MCF 10A (cell line): ENCODE measurements around the gene SERPINH1. TPM values are rescaled to one million over a fixed set of nuclear protein-coding genes. Genes with fewer than 3 reads are reported as not detected.

Source experiments
- BruUV-seq: library from RNA; stranded (reverse); fragments of 400-500 nt; replicated peaks from 2 replicates; lab custom pipeline; 2021; lab: Mats Ljungman, UMichigan
- CTCF ChIA-PET: fragments of 300-600 bp; sonication (Branson Sonifier 250); formaldehyde crosslinking; extraction: SDS; loops from one replicate; lab custom pipeline; 2021; ENCODE audit warnings: antibody characterized with exemption, inconsistent platforms; lab: Yijun Ruan, JAX
- POLR2A ChIA-PET: fragments of 300-600, 350-650 bp; sonication (Branson Sonifier 250); formaldehyde crosslinking; extraction: SDS; loops from one replicate; lab custom pipeline; 2020; ENCODE audit warnings: antibody characterized with exemption, inconsistent platforms; lab: Yijun Ruan, JAX
- DNase-seq: peaks from one replicate; pipeline ENCODE4 v3.0.0-alpha.2; 2018; ENCODE audit not compliant: unreplicated experiment
- H3K27ac Mint-ChIP-seq: one replicate; pipeline ENCODE4 v1.8.0; 2022; ENCODE audit warnings: mild to moderate bottlenecking, low read depth, mixed read lengths; ENCODE audit not compliant: unreplicated experiment
- H3K27me3 Mint-ChIP-seq: one replicate; pipeline ENCODE4 v1.8.0; 2022; ENCODE audit warnings: mixed read lengths; ENCODE audit not compliant: insufficient read depth, unreplicated experiment
- H3K36me3 Mint-ChIP-seq: one replicate; pipeline ENCODE4 v1.8.0; 2022; ENCODE audit warnings: mild to moderate bottlenecking, moderate library complexity, mixed read lengths; ENCODE audit not compliant: insufficient read depth, unreplicated experiment
- H3K4me1 Mint-ChIP-seq: one replicate; pipeline ENCODE4 v1.8.0; 2022; ENCODE audit warnings: mixed read lengths; ENCODE audit not compliant: insufficient read depth, unreplicated experiment
- H3K4me3 Mint-ChIP-seq: one replicate; pipeline ENCODE4 v1.8.0; 2022; ENCODE audit warnings: mild to moderate bottlenecking, moderate library complexity, mixed read lengths; ENCODE audit not compliant: unreplicated experiment
- H3K9me3 Mint-ChIP-seq: one replicate; pipeline ENCODE4 v1.8.0; 2022; ENCODE audit warnings: mixed read lengths; ENCODE audit not compliant: unreplicated experiment
- CTCF ChIP-seq: fragments of 200-600 bp; IDR thresholded peaks from one replicate; pipeline ENCODE4 v1.8.0; 2022; ENCODE audit warnings: antibody characterized with exemption, mild to moderate bottlenecking; ENCODE audit not compliant: unreplicated experiment
- intact Hi-C: fragments of 100-400 bp; cut with micrococcal nuclease; formaldehyde crosslinking; loops from 2 replicates; pipeline ENCODE4 v1.14.1; 2022
- total RNA-seq: library from RNA; stranded (reverse); gene quantifications from 2 replicates; pipeline ENCODE4 v1.2.3, GENCODE V29; 2022

SERPINH1 gene
- total RNA-seq, 1 experiment from 2014 or later = 80.5 TPM

- intact Hi-C loops = loop anchor here (2.0 kb wide), 1 partner anchor 27 kb away; no protein-coding TSS in a partner anchor
- BruUV-seq = no TSS peak
- ChIA-PET POLR2A (interaction anchor here (1.0 kb wide), 1 partner anchor 36 kb away, joined by 4 read pairs; the partner anchor contains the start of gene SERPINH1), CTCF (interaction anchor here (0.7 to 2.7 kb wide), 6 partner anchors 23 to 138 kb away, joined by 3 to 29 read pairs (median 4); no protein-coding TSS in a partner anchor)
- Mint-ChIP-seq H3K36me3 (no peaks in the 10 kb centered on the region), H3K27ac (no peak overlapping the region), H3K4me1 (no peaks in the 10 kb centered on the region), H3K27me3 (no peaks in the 10 kb centered on the region), H3K9me3 (no peaks in the 10 kb centered on the region), H3K4me3 (peak overlapping the region; percentile 71)
- no peak for DNase-seq
- no peak for TF ChIP-seq CTCF
Observed at GRCh38 chr11:75526192-75526541, 35.9 kb upstream of the SERPINH1 start.

DNA sequence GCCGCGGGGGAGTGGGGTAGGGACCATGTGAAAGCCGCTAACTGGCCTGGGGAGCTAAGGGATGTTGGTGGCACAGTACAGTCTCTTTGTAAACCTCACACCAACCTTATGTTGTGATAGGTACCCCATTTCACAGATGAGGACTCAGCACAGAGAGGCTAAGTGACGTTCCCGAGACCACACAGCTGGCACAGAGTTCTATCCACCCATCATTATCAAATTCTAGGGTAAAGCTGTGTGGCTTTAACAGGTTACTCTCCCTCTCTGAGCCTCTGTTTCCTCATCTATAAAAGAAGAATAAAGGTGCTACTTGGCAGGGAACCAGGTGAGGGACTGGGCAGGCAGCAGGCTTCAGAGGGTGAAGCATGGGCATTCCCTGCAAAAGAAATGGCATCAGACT, 34.9 kb upstream of the SERPINH1 start:
- H3K27ac Mint-ChIP-seq = no peak overlapping the region
- intact Hi-C loops = loop anchor here (2.0 kb wide), 1 partner anchor 28 kb away; no protein-coding TSS in a partner anchor
- ChIA-PET POLR2A (no interaction called here), CTCF (interaction anchor here (0.6 to 12.6 kb wide), 5 partner anchors 56 to 149 kb away, joined by 3 to 284 read pairs (median 3); no protein-coding TSS in a partner anchor)
- H3K27me3 Mint-ChIP-seq = no peaks in the 10 kb centered on the region
- no peak for DNase-seq
- H3K4me1 Mint-ChIP-seq = peaks cover 2% of the 10 kb centered on the region
- BruUV-seq = no TSS peak
- H3K36me3 Mint-ChIP-seq = no peaks in the 10 kb centered on the region
- H3K9me3 Mint-ChIP-seq = no peaks in the 10 kb centered on the region
- TF ChIP-seq CTCF = no peak
- H3K4me3 Mint-ChIP-seq = peak overlapping the region; percentile 71

DNA sequence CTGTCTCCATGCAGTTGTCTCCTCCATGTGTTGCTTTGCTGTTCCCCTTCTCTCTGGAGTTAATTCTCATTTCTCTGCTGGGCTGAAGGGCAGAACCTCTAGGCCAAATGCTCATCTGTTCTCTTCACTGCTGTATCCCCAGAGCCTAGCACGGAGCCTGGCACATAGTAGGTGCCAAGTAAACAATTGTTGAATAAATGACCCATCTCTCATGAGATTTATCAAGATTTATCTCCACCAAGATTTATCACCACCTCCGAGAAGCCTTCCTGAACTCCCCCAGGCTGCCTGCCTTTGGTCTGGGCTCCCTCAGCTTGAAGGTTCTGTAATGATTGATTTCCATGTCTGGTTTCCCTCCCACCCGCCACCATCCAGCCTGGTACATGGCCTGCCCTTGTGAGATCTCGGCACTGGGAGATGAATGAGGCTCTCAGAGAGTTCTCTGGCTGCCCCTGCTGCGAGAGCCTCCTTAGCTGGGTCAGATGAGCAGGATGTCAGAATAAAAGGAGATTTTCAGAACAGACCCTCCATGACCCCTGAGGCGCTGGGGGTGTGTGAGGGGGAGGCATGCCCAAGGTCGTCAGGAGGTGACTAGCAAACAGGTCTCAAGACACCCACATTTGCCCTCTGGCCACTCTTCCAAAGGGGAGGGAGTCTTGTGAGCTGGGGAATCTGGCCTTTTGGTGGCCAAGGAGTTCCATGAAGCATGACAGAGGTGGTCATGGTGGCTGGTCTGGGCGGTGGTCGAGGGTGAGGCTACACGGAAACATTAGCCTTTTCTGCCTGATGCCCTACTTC, 33.9 kb upstream of the SERPINH1 start:
- H3K36me3 Mint-ChIP-seq = no peaks in the 10 kb centered on the region
- H3K4me1 Mint-ChIP-seq = peaks cover 5% of the 10 kb centered on the region
- ChIA-PET POLR2A (no interaction called here), CTCF (interaction anchor here (0.6 to 12.6 kb wide), 7 partner anchors 66 to 370 kb away, joined by 3 to 284 read pairs (median 3); no protein-coding TSS in a partner anchor)
- intact Hi-C loops = loop anchor here (2.0 kb wide), 1 partner anchor 29 kb away; no protein-coding TSS in a partner anchor
- TF ChIP-seq CTCF = no peak
- H3K27me3 Mint-ChIP-seq = no peaks in the 10 kb centered on the region
- H3K27ac Mint-ChIP-seq = no peak overlapping the region
- no peak overlapping the region for H3K4me3 Mint-ChIP-seq
- DNase-seq = no peak
- H3K9me3 Mint-ChIP-seq = no peaks in the 10 kb centered on the region
- BruUV-seq = no TSS peak

DNA sequence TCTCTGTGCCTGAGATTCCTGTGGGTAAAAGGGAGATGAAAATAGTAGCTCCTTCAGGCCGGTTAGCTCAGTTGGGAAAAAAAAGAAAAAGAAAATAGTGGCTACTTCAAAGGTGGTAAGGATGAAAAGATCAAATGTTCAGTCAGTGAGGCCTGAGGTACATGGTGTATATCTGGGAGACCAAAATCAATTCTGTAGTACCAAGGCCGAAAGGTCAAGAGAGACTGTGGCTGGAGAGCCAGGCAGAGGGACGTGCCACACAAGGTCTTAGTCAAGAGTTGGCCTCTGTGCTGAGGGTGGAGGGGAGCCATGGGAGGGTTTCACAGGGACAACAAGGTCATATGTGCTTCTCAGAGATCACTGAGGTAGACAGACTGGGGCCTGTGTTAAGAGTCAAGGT, 31.5 kb upstream of the SERPINH1 start:
- Mint-ChIP-seq H3K27me3 (no peaks in the 10 kb centered on the region), H3K4me3 (no peak overlapping the region), H3K27ac (no peak overlapping the region), H3K4me1 (peaks cover 5% of the 10 kb centered on the region), H3K36me3 (no peaks in the 10 kb centered on the region), H3K9me3 (no peaks in the 10 kb centered on the region)
- BruUV-seq = no TSS peak
- no peak for DNase-seq
- ChIA-PET POLR2A (no interaction called here), CTCF (interaction anchor here (0.6 to 12.6 kb wide), 12 partner anchors 10 to 268 kb away, joined by 3 to 284 read pairs (median 4); no protein-coding TSS in a partner anchor)
- intact Hi-C loops = no loop called here
- no peak for TF ChIP-seq CTCF
